NCI-H187 (cell line): ENCODE measurements around the gene MYADML2.
"Not testable (repeated sequence)": the region's sequence is repeated elsewhere in the genome, so short reads cannot be mapped to it uniquely, and the experiment has no call there.

Experiments used
- DNase-seq, 2 experiments: peaks; one replicate each; lab custom pipeline; 2025; lab: John Stamatoyannopoulos, UW

MYADML2 gene, protein sequence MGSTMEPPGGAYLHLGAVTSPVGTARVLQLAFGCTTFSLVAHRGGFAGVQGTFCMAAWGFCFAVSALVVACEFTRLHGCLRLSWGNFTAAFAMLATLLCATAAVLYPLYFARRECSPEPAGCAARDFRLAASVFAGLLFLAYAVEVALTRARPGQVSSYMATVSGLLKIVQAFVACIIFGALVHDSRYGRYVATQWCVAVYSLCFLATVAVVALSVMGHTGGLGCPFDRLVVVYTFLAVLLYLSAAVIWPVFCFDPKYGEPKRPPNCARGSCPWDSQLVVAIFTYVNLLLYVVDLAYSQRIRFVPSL

GRCh38 chr17:81947189-81947588 lies at the start of gene MYADML2:
Gene MYADML2, minus strand, starts transcription at chr17:81947233. Its CDS starts 5,492 bp downstream, at chr17:81941741.
- DNase-seq, result no peak

GRCh38 chr17:81996232-81996756 lies 49.3 kb upstream of the MYADML2 start:
- no peak for DNase-seq

DNA sequence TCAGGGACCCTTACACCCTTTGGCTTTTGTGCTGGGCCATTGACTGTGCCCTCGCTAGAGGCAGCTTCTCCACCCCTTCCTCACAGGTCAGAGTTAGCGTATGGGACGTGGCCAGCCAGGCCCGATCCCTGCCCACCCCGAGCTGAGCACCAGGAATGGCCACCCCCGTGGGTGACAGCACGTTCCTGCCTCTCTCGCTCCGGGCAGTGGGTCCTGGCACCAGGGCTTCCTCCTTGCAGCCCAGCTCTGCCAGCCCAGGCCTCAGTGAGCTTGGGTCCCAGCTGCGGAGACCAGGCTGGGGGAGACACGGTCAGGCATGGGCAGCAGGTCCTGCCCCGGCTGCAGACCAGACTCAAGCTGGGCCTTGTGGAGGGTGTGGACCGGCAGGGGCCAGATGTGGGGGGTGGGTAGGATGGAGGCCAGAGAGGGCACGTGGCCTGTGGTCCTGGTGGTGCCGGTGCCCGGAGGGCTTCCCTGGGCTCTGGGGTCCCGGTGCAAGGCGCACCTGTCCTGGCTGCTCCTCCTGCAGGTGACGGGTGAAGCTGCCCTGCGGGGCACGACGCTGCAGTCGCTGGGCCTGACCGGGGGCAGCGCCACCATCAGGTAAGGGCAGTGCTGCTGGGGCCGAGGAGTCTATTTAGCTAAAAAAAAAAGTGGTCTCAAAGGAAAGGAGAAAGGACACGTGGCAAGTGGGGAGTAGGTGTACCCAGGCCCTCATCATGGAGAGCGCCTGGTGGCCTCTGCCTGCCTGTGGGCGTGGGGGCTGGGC lies 48.6 kb upstream of the MYADML2 start:
- no peak for DNase-seq

- DNase-seq, result no peak
Measured at GRCh38 chr17:81994593-81995462, 47.8 kb upstream of the MYADML2 start.

GRCh38 chr17:81993729-81994592 lies 46.9 kb upstream of the MYADML2 start:
- DNase-seq, result no peak

GRCh38 chr17:81992306-81993102 lies 45.5 kb upstream of the MYADML2 start:
- no peak for DNase-seq

DNA sequence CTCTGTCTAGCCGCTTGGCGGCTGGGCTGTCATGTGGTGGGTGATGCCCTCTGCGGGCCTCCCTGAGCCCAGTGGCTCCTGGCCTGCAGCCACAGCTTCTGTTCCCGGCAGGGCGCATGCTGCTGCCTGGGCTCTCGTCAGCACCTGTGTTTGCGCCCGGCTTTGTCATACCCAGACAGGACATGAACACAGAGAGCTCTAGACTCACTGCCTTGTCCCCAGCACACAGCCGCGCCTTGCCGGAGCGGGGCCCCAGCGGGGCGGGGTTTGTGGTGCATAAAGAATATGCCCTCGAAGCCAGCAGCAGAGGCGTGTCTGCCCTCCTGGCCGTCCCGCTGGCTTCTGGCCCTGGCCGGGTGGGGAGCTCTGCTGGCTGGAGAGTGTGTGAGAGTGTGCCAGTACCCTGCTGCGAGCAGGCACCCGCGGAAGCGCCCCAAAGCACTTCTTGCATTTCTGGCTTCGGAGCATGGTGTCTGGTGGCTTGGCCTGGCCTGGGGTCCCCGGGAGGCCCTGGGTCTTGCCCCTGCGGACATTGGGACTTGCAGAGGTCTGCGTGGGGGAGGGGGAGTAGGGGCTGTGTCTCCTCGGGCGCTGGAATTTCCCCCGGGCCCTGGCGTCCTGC lies 44.8 kb upstream of the MYADML2 start:
- peak; percentile 21 to 30 for DNase-seq

GRCh38 chr17:81990836-81991683 lies 44.0 kb upstream of the MYADML2 start:
- no peak for DNase-seq

GRCh38 chr17:81987161-81987770 lies 40.2 kb upstream of the MYADML2 start:
- DNase-seq, result no peak

DNA sequence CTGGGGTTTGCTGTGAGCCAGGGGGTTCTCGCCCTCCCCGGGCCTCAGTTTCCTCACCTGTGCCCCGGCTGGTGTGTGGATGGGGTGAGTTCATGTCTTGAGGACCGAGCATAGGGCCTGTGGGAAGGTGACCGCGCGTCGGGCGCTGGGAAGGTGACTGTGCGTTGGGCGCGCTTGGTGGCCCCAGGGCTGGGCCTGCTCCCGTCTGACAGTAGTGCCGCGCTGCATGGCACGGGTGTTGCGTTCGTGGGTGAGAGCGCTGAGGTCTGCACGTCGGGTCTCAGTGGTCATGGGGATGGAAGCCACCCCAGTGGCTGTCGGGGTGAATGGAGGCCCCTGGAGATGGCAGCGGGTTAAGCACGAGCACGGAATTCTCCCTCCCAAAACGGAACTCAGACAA lies 39.6 kb upstream of the MYADML2 start:
- no peak for DNase-seq

DNA sequence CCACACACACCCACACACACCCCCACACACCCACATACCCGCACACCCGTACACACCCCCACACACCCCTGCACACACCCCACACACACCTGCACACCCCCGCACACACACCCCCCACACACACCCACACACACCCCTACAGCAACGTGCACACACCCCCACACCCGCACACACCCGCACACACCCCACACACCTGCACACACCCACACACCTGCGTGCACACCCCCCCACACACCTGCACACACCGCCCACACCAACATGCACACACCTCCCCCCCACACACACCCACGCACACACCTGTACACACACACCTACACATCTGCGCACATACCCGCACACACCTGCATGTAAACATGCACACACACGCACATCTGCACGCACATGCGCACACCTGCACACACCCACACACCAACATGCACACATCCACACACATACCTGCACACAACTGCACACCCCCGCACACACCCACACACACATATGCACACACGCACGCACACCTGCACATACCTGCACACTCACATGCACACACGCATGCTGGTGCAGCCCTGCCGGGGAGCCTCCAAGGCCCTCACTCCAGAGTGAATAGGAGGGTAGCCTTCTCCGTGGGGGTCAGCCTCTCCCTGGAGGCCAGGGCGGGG lies 37.9 kb upstream of the MYADML2 start:
- no peak for DNase-seq

- DNase-seq, result no peak
Measured at GRCh38 chr17:81983639-81984373, 36.8 kb upstream of the MYADML2 start.

- DNase-seq, result no peak
Measured at GRCh38 chr17:81983011-81983638, 36.1 kb upstream of the MYADML2 start.

DNA sequence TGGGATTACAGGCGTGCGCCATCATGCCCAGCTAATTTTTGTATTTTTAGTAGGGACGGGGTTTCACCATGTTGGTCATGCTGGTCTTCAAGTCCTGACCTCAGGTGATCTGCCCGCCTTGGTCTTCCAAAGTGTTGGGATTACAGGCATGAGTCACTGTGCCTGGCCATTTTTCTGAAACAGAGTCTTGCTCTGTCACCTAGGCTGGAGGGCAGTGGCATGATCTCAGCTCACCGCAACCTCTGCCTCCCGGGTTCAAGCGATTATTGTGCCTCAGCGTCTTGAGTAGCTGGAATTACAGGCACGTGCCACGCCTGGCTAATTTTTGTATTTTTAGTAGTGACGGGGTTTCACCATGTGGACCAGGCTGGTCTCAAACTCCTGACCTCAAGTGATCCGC lies 34.5 kb upstream of the MYADML2 start:
- not testable (repeated sequence) for DNase-seq

GRCh38 chr17:81980707-81981343 lies 33.8 kb upstream of the MYADML2 start:
- DNase-seq, result no peak

DNA sequence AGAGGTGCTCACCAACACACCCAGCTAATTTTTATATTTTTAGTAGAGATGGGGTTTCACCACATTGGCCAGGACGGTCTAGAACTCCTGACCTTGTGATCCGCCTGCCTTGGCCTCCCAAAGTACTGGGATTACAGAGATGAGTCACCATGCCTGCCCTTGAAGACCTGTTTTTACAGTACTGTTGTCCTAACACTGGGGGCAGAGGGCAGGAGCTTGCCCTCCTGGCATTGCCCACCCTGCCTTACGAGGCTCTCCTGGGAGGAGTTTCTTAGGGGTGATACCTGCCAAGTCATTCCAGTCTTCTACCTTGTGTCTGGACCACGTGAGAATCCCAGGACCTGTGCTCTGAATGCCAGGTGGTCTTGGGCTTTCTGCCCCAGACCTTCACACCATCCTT lies 33.1 kb upstream of the MYADML2 start:
- no peak for DNase-seq
